Prostate gland (tissue), 2 donors: ENCODE data around the gene RASGEF1B.

Source experiments
- POLR2A ChIP-seq: fragments of 450-650 bp; IDR thresholded peaks from one replicate; pipeline ENCODE4 v1.6.1; 2016; ENCODE audit warnings: antibody characterized with exemption, mild to moderate bottlenecking
- TF ChIP-seq, protein P1 (sequence below), 4 experiments: fragments of 200-600 bp in 2 of 4; fragments of 450-650 bp in 2 of 4; sonication (generic) in 2 of 4; IDR thresholded peaks; 1 replicate in 3 of 4; 2 replicates in 1 of 4; pipeline ENCODE4 v1.5.1; 2016 to 2019; ENCODE audit warnings: antibody characterized with exemption in 4 of 4, mild to moderate bottlenecking in 2 of 4, moderate library complexity in 2 of 4

DNA sequence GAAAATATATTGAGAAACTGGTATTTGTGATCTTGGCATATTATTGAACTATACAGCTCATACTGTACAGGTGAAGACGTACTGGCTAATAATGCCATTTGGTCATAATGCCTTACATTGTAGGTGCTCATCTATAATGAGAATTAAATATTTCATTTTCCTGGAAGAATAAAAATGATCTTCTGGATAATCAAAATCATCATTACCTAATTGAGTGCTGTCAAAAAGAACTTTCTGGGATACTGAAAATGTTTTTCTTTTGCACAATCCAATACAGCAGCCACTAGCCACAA, 4.1 kb downstream of the RASGEF1B start:
- TF ChIP-seq, protein P1, sequence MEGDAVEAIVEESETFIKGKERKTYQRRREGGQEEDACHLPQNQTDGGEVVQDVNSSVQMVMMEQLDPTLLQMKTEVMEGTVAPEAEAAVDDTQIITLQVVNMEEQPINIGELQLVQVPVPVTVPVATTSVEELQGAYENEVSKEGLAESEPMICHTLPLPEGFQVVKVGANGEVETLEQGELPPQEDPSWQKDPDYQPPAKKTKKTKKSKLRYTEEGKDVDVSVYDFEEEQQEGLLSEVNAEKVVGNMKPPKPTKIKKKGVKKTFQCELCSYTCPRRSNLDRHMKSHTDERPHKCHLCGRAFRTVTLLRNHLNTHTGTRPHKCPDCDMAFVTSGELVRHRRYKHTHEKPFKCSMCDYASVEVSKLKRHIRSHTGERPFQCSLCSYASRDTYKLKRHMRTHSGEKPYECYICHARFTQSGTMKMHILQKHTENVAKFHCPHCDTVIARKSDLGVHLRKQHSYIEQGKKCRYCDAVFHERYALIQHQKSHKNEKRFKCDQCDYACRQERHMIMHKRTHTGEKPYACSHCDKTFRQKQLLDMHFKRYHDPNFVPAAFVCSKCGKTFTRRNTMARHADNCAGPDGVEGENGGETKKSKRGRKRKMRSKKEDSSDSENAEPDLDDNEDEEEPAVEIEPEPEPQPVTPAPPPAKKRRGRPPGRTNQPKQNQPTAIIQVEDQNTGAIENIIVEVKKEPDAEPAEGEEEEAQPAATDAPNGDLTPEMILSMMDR (IDR thresholded peaks at IDR 0.05): no peak
- no peak for TF ChIP-seq POLR2A
